GM19035 (cell line): ENCODE results near the gene TBC1D13.
"Not testable (repeated sequence)": the region's sequence is repeated elsewhere in the genome, so short reads cannot be mapped to it uniquely, and the experiment has no call there.

Experiments
- ATAC-seq: cut with Tn5 transposase; IDR thresholded peaks from one replicate; pipeline ENCODE4 v1.9.1; 2021; ENCODE audit not compliant: unreplicated experiment

Gene TBC1D13, protein sequence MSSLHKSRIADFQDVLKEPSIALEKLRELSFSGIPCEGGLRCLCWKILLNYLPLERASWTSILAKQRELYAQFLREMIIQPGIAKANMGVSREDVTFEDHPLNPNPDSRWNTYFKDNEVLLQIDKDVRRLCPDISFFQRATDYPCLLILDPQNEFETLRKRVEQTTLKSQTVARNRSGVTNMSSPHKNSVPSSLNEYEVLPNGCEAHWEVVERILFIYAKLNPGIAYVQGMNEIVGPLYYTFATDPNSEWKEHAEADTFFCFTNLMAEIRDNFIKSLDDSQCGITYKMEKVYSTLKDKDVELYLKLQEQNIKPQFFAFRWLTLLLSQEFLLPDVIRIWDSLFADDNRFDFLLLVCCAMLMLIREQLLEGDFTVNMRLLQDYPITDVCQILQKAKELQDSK

GRCh38 chr9:128786681-128787601 lies at the start of gene TBC1D13:
TSS of gene TBC1D13 (plus strand) at chr9:128787253. CDS start at chr9:128787354, 101 bp downstream.
- peak; percentile 90 for ATAC-seq

DNA sequence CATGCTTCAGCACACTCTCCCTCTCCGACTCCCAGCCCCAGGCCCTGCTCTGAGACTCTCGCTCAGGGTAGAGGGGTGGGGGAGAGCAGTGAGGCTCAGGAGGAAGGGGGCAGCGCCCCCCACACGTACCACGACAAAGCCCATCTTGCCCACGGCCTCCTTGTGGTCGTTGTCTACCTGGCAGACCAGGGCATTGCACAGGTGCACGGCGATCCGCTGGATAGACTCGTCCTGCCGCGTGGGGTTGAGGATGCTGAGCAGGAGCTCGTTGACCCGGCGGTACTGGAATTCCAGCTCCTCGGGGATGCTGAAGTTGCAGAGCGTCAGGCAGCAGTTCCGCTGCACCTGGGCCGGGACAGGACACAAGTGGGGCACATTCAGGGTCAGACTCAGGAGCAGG lies 44.7 kb upstream of the TBC1D13 start:
- no peak for ATAC-seq

- no peak for ATAC-seq
Observed at GRCh38 chr9:128743421-128743820, 43.6 kb upstream of the TBC1D13 start.

DNA sequence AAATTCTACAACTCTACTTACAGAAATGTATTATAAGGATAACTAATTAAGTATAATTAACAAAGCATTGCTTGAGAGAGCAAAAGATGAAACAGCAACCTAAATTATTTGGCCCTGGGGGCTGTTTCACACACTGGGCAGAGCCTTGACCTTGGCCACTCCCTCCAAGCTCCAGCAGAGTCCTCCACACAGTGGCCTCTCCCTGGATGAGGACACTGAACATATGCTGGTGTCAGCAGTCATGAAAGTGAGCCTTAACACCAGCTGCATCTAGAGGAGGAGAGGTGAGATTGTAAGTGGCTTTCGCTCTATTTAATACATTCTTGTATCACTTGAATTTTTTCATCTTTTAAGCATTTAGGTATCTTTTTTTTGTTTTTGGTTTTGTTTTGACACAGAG lies 39.8 kb upstream of the TBC1D13 start:
- no peak for ATAC-seq

DNA sequence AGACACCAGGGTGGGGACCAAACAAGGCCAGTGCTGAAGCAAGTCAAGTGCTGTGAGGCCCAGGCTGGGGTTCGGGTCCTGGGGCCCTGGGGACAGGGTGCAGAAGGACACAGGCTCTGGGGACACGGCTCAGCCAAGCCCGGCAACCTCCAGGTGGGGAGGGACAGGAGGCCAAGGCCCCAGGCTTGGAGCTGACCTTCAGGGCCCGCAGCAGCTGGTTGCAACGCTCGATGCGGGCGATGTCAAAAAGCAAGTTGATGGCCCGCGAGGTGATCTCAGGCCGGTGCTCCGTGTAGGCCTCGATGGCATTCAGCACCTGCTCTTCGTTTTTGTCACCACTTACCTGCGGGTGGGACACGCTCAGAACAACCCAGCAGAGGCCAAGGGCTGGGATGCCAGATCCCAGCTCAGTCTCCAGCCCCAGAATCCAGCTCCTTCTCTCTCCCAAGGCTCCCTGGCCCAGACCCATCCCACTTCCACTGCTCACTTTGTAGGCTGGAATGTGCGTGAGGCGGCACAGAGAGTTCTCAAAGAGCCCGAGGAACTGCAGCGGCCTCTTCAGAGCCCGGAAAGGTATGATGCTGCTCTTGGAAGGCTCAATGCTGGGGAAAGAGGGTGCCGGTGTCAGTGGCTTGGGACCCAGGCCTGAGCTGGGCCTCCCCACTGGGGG lies 36.0 kb upstream of the TBC1D13 start:
- ATAC-seq: no peak

DNA sequence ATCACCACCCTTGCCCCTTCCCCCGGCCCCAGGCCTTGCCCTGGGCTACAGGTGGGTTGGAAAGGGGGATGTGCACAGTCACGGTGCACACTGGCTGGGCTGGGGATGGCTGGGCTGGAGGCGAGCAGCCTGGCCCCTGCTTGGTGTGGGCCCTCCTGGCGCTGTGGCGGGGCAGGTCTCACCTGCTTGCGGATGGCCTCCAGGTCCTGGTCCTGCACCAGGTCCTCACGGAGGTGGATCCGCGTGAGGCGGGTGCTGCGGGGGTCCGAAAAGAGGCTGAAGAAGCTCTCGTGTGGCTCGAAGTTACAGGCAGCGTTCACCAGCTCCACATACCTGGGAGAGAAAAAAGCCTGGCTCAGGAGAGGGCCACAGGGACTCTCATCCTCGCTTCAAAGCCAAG lies 33.4 kb upstream of the TBC1D13 start:
- no peak for ATAC-seq

DNA sequence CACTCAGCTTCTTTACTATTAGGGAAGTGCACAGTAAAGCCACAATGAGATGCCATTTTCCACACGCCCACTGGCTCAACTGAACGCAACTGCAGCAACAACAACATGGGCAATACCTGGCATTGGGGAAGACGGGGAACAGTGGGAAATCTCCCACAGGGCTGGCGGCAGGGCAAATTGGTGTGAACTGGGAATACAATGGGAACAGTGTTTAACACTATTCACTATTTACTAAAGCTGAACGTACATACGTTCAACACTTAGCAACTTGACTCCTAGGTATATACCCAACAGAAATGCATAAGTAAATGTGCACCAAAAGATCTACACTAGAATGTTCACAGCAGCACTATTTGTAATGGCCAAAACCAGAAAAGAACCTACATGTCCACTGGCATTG lies 29.5 kb upstream of the TBC1D13 start:
- no peak for ATAC-seq

- ATAC-seq: no peak
Observed at GRCh38 chr9:128762671-128763449, 24.2 kb upstream of the TBC1D13 start.

DNA sequence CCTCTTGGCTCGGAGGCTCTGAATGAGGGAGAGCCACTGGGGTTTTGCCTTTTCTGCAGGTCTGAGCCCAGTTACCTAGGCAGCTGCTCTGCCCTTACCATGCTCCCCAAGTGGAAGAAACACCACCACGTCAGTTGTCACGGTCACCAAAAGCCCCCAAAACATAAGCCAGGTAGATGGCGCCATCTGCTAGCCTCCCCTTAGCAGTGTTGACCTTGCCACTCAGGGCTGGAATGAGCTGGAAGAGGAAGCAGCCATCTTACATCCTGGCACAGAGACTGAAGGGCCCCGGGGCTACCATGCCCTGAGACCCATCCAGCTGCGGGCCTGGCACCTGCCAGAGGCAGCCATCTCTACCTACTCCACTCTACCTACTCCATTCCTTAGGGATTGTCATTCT lies 22.7 kb upstream of the TBC1D13 start:
- no peak for ATAC-seq

- no peak for ATAC-seq
Observed at GRCh38 chr9:128765499-128765898, 21.6 kb upstream of the TBC1D13 start.

DNA sequence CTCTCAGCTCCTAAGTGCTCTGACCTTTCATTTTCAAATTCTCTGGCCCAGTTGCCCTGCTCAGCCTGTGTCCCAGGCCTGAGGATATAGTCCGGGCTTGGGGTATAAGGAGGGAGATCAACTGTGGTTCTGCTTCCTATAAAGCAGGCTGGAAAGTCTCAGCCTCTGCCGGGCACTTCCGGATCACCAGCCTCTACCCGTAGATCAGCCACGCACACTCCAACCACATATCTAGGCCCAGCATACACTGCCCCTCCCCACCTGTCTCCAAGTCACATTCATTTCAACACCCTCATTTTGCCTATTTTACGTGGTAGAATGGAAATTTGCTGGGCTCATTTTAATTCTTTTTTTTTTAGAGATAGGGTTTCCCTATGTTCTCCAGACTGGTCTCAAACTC lies 18.4 kb upstream of the TBC1D13 start:
- ATAC-seq: no peak

DNA sequence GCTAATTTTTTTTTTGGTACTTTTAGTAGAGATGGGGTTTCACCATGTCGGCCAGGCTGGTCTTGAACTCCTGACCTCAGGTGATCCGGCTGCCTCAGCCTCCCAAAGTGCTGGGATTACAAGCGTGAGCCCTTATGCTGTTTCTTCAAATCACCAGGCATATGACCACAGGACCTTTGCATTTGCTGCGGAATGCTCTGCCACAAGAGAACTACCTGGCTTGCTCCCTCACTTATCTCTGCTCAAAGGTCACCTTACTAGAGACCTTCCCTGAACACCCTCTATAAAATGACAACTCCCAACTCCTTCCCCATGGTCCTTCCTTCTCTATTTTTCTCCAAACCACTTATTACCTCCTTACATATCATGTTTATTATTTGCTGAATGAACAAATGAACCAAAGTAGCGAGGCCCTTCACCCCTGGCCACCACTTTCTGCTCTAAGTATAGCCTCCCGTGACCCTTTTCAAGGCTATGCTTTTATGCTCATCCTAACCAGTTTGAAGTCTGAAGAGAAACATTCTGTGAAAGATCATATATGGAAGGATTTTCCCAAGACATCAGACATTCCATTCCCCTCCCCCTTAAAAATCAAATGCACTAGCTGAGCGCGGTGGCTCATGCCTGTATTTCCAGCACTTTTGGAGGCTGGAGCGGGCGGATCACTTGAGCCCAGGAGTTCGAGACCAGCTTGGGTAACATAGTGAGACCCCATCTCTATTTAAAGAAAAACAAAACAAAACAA lies 16.6 kb upstream of the TBC1D13 start:
- ATAC-seq: no peak

DNA sequence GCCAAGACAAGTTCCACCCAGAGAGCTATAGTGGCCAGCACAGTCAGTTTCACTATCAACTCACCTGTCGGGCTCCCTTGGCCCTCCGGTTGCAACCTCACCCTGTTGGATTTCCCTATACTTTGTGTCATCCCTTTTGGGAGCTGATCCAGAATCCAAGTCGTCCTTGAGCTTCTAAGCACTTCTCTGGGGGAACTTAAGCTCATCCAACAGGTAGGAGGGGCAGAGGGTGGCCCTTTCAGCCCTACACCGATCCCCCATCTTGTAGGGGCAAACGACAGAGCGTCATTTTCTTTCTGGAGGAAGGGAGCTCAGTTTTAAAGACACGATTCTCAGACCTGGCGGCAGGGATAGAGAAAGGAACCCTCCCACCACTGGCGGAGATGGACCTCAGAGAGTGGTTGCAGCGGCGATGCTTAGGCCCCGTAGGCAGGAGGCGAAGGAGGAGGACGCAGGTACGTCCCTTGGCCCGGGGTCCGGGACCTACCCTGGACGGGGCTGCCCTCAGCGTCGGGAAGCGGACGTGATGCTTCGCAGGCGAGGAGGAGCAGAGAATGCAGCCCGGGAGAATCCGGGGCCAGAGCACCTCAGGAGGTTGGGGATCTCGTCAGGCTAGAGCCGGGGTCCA lies 15.8 kb upstream of the TBC1D13 start:
- peak; percentile 30 for ATAC-seq

DNA sequence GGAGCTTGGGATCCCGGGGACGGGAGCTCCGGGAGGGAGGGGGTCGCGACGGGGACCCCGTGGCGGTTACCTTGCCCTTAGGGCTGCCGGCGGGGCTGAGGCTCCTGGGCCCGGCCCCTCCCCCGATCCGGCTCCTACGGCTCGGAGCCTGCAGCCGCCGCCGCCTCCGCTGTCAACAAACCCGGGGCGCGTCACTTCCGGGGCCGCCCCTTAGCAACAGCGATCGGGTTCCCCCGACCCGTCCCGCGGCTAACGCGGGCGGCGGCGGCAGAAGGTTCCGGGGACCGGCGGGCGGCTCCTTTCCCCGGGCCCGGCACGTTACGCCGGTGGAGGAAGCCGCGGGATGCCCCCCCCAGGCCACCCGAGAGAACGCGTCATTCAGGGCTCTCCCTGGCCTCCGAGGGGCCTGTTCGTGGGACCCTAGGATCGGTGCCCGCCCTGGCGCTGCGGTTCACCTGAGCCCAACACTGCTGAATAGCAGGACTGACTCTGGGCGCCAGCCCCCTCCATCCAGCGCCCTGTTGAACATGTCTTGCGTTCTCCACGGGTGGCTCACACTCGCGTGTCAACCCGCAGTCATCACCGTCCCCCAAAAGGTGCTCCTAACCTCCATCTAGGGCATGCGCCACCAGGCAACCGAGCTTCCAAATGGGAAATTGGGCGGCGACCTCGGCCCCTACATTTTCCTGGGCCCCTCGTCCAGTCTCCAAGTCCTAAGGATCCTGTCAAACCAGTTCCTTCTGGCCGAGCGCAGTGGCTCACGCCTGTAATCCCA lies 15.1 kb upstream of the TBC1D13 start, which contains the start of gene ZER1:
ZER1 (minus strand) TSS at position 183 of the 775 bp plus-strand sequence. CDS start 16,362 bp downstream, outside the sequence.
- peak; percentile 91 for ATAC-seq

DNA sequence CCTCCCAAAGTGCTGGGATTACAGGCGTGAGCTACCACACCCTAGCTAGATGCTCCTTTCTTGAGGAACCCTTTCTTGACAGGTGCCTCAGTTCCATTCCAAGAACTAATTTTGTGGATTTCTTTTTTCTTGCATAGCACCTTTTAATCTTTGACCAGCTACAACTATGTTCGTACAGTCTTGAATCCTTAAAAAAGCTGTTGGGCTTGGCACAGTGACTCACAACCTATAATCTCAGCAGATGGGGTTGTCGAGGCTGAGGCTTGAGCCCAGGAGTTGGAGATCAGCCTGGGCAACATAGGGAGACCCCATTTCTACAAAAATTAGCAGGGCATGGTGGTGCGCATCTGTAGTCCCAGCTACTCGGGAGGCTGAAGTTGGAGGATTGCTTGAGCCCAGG lies 14.0 kb upstream of the TBC1D13 start:
- no peak for ATAC-seq

DNA sequence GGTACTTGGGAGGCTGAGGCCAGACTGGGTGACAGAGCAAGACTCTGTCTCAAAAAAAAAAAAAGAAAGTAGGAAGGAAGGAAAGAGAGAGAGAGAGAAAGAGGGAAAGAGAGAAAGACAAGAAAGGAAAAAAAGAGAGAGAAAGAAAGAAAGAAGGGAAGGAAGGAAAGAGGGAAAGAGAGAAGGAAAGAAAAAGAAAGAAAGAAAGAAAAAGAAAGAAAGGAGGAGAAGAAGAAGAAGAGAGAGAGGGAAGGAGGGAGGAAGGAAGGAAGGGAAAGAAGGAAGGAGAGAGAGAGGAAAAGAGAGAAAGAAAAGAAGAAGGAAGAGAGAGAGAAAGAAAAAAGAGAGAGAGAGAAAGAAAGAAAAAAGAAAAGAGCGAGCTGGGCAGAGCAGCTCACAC lies 12.2 kb upstream of the TBC1D13 start:
- no peak for ATAC-seq

DNA sequence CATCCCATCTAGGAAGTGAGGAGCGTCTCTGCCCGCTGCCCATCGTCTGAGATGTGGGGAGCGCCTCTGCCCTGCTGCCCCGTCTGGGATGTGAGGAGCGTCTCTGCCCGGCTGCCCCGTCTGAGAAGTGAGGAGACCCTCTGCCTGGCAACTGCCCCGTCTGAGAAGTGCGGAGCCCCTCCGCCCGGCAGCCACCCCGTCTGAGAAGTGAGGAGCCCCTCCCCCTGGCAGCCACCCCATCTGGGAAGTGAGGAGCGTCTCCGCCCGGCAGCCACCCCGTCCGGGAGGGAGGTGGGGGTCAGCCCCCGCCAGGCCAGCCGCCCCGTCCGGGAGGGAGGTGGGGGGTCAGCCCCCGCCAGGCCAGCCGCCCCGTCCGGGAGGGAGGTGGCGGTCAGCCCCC lies 7.0 kb upstream of the TBC1D13 start:
- not testable (repeated sequence) for ATAC-seq

GRCh38 chr9:128781187-128782070 lies 5.6 kb upstream of the TBC1D13 start:
- ATAC-seq: no peak
